ELR (cell line): Measurements from ENCODE around the gene CTNND2.

Experiments used
- DNase-seq: peaks from one replicate; pipeline ENCODE4 v3.0.0-alpha.2; 2015; ENCODE audit warnings: low read depth

CTNND2 gene

DNA sequence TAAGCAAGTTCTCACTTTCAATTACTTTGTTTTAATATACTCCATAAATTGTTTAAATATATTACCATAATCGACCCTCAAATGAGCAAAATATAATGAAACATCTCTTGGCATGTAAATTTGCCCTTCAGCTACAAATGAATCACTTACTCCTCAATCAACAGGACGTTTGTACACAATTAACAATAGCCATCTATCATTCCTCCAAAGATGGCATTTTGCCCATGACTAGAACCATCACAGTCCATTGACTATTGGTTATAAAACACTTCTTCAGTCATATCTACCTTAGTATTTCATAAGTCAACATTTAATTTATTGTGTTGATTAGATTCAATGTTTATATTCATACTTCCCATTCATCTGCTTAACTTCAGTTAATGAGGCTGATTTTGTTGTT, 127.2 kb downstream of the CTNND2 start:
- DNase-seq, result no peak

DNA sequence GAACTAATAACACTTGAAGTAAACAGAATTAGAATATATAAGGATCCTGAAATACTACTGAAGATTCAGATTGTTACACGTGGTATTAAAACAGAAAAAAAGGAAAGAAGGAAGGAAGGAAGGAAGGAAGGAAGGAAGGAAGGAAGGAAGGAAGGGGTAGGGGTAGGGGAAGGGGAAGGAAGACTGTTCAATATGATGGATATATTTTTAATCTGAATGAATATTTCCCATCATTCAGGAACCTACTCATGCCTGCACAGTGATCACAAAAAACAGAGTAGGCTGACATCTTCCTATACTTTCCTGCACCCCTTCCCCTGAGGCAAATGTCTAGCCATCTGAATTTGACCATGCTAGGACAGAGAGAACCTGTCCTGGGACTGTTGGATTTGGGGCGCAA, 133.9 kb downstream of the CTNND2 start:
- DNase-seq, result no peak

DNA sequence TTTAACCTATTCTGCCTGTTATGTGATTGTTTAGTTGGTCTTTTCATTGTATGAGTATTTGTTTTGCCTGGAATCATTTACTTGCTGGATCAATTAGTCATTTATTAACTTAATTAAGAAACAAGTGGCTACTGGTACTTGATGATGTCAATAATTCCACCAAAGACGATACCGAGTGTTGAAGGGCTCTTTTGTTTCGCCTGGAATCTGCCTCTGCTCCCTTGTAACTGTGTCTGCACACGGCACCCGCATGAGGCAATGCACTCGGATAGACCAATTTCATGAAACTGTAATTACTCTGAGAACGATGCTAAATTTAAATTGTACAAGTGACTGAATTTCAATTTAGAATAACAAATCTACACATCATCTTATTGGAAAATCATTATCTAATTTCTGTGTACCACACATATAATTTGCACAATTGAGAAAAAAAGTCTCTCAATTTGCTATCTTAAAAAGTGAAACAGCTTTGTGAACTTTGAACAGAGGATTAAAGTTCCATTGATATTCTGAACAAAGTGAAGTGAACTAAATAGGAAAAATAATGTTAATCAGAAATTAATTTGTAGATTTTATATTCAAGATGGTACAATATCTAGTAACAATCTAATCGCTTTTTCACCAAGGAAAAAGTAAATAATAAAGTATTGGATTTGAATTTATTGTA, 143.2 kb downstream of the CTNND2 start:
- DNase-seq, result no peak

DNA sequence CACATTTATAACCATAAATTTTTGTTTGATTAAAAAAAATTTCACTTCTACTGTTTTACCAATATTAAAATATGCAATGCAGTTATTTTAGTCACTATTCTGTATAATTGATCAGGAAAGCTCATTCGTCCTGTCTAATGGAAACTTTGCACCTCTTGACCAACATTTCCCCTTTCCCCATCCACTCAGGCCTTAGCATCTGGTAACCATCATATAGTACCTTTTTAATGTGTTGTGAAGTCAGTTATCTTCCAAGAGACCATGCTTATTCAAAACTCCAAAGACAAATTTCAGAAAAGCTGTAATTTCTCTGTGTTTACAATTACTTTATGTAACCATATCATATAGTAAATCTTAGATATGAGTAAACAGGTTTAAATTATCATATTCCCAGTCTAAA, 145.9 kb downstream of the CTNND2 start:
- DNase-seq, result no peak

DNA sequence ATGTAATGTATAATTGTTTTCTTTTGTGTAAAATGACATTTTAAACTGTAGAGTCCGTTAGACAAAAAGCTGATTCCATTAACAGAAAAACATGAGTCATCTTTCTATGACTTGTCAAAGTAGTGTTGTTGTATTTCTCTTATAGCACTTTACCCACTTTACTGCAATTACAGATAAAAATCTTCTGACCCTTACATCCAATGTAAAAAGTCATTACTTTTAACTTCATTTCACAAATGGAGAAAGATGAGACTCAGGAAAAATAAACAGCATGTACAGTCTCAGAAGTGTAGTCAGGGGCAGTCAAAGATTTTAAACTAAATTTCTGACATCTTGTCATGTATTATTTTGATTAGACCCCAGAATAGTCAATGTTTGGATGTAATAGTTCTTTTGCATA, 146.6 kb downstream of the CTNND2 start:
- no peak for DNase-seq

DNA sequence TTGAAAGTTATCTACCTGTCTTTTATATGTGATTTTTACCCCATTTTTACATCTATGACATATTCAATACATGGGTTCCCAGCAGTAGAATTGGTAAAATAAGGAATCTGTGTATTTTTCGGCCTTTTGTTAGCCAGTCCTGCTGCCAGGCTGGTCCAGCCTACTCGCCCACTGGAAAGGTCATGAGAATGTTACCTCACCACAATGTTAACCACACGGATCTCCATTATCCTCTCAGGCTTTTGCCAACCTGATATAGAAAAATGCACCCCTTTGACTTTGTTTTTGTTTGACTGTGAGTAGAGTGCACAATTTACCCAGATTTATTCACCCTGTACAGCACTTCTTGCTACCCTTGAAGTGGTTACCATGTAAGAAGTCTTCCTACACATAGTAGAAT, 167.2 kb downstream of the CTNND2 start:
- no peak for DNase-seq

DNA sequence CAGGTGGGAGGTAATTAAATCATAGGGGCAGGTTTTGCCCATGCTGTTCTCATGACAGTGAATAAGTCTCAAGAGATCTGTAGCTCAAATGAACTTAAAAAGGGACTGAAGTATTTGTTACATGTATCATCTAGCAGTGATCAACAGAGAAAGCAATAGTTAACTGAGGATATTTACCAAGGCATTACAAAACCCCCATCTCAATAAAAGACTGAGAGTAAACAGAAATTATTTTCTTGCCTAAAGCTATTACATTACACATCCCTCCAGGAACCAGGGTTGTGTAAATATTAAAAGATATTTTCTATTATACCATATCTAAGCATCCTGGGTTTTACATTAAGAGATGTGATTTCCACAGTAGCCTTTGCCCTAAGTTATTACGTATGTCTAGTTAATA, 169.9 kb downstream of the CTNND2 start:
- DNase-seq, result no peak

DNA sequence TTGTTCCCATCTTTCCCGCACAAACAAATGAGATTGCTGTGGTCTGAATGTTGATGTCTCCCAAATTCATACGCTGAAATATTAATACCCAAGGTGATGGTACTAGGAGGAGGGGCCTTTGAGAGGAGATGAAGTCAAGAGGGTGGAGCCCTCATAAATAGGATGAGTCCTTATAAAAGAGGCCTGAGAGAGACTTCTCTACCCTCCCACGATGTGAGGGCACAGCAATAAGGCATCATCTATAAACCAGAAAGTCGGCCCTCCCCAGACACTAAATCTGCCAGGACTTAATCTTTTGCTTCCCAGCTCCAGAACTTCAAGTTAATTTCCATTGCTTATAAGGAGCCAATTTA, 170.4 kb downstream of the CTNND2 start:
- no peak for DNase-seq

DNA sequence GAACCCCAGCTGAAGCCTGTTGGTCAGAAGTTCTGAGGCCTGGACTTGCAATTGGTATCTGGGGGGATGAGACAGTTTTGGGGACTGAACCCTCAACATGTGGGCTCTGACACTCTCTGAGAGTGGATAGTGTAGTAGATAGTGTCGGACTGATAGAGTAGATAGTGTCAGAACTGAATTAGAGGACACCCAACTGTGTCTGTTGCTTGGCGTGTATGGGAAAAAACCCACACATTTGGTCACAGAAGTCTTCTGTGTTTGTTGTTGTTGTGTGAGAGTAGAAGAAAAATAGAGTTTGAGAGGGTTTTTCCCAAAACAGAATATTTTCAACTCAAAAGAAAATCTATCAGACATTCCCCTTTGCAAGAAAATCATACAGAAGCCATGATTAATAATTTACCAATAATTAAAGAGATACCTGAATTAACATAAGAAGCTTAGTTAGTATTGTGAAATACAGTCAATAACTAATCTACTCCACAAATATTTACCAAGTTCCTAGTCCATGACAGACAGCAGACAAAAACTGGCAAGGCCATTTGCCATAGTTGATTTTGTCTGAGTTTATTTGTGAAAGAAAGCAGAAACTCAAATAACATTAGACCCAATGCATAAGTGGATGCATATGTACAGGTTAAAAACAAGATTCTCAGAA, 170.9 kb downstream of the CTNND2 start:
- DNase-seq, result no peak

DNA sequence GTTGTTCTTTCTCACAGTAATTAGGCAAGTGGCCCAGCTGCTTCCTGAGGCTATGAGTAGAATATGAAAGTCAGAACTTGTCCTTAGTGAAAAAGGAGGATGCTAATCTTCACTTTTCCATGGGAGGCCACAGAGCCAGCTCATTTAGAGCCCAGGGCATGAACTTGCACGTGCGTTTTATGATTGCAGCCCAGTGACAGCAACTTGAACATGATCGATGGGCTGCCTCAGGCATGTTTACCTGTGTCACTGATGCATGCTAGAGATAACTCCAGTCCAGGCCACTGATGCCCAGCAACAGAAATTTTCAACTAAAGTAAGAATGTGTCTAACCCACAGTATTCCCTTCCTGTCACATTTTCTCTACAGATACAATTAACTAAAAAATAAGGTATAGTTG, 179.3 kb downstream of the CTNND2 start:
- DNase-seq, result no peak

DNA sequence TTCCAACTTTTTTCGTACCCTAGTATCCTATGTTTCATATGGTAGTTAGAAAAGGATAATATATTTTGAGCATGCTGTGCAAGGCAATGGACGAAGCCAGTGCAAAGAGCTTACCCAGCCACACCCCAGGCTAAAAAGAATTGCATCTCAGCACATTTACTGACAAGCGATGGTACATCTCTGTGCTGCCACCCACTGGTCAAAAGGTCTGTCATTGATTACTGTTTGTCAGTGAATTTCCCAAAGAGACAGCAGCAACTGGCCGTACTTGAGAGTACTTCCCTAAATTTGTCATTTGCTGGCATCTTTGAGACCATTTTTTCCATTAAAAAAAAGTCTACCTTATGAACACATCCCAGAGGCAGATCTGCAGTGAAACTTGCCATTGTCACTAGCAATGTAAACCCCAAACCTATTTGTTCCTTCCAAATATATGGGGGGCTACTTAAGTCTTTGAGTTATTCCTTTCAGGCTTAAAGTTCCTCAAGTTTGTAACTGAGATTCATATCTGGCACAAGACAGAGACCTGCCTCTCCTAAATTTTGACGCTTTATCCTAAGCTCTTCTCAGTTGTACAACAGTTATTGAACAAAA, 184.3 kb downstream of the CTNND2 start:
- DNase-seq, result peak; percentile 47

DNA sequence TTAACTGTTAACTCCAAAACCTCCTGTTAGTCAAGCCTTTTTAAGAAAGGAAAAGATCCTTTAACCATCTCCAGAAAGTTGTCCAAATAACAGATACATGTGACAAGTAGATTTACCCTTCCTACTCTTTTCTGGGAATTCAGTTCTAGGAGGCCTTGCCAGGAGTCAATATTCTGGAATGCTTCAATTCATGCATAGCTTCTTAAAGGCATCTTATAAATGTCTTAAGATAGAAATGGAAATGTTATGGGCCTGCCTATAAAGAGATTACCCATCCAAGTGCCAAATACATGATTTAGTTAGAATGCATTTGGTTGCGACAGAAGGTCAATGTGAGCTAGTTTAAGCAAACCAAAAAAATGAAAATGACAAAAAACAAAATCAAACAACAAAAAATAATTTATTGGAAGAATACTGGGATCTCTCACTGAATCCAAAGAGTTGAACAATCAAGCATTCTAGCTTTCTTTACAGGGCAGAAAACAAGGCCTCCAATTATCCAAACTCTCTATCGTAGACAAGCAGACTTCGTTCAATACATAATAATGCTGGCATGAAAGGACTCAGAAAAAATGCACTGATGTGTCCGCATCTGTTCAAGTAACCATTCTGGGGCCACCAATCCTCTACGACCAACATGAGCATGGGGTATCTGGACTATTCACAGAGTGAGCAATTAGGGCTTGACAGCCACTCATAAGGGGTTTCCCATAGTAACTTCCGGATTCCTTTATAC, 188.6 kb downstream of the CTNND2 start:
- DNase-seq, result no peak

DNA sequence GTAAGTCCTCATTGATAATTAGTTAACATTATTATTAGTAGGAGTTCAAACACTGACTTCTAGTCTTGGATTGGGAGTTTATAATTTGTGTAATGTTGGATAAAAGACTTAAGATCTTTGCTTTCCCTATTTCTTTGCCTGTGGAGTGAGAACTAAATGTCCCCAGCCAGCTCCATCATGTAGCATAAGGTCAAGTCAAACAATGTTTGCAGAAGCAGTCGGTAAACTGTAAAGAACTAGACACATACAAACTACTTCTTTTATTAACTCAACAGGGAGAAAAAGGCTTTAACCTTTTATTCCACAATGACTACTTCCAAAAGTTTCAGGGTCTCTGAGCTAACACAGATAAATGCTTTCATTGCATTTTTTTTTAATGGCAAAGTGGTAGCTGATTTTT, 192.3 kb downstream of the CTNND2 start:
- DNase-seq, result no peak

DNA sequence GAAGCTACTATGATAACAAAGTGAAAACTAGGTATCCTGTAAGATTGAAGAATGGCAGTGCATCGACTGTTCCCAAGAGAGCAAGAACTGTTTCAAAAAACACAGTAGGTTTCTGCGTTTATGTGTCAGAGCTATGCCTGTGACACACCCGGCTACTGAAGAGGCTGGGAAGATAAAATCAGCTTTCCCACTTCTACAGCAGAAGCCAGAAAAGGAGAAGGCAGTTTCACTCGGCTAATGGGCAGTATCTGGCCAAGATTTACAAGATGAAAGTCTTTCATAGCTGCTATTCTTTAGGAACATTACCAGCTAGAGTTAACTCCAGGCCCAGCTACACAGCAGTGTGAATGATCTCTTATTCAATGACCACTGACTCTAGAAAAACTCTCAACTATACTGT, 195.2 kb downstream of the CTNND2 start:
- DNase-seq, result no peak

DNA sequence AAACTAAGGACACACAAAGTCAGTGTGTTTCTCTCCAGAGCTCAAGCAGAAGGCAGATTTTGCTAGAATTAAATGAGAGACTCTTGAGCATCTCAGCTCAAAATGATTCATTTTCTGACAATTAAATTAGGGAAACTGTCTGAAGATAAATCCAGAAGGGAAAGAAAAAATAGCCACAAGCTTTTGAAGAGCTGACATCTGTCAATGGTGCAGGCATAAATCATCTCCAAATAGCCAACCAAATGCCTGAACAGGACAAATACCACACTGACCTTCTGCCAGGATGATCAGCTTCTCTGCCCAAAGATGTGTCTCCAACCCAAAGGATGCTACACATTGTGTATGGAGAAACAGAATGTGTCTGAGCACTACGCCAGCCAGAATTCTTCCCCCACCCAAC, 199.3 kb downstream of the CTNND2 start:
- DNase-seq, result no peak

DNA sequence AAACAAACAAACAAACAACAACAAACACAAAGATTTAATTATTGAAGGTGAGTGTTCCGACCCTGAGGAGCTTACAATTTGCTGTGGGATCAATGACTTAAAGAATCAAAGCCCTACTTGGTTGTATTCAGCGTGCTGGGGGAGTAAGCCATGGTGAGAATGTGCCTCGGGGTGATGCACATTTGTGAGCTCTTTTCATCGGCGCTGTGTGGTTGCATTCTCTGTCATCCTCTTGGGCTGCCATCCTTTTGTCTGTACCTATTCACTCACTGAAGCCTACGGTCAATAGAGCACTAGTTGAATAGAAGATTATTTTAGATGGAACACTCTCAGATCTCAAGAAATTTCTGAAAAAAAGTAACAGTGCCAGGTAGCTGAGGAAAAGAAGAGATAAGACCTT, 203.9 kb downstream of the CTNND2 start:
- DNase-seq, result no peak

DNA sequence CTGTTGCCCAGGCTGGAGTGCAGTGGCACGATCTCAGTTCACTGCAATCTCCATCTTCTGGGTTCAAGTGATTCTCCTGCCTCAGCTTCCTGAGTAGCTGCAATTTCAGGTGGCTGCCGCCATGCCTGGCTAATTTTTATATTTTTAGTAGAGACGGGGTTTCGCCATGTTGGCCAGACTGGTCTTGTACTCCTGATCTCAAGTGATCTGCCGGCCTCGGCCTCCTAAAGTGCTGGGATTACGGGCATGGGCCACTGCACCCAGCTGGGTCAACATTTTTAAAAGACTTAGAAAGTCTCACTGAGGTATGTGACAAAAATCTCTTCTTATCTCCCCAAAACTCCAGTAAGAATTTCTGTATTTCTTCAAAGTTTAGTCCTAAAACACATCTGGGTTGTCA, 211.6 kb downstream of the CTNND2 start:
- DNase-seq, result no peak

DNA sequence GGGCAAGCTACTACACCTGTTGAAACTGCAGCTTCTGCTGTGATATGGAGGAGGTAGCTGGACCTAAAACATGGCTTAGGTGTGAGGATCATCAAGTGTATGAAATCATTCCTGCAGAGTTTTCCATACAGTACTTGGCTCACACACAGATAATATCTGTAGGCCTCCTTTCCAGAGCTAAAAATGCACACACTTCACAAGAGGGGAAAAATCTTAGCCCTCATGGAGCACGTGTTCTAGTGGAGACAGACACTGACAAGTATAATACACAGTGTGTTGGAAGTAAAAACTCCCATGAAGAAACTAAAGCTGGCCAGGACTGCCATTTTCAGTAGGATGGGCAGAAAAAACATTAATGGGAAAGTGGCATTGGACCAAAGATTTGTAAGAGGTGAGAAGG, 216.7 kb downstream of the CTNND2 start:
- no peak for DNase-seq

DNA sequence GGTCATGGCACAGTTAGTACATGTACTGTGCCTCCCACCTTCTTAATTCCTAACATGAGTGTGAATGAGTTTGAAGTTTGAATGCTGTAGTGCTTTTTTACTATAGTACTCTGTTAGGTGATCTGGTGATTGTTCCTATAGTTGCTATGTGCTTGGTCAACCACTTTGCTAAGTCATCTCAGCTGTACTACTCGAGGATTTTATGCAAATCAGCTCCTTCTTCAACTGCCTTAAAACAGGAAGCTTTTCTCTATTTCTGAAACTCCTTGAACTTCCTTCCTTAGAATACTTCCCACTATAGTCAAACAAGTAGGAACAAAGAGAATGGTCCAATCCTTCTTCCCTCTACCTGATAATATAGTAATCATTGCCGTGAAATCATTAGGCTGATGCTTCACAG, 219.6 kb downstream of the CTNND2 start:
- DNase-seq, result no peak

DNA sequence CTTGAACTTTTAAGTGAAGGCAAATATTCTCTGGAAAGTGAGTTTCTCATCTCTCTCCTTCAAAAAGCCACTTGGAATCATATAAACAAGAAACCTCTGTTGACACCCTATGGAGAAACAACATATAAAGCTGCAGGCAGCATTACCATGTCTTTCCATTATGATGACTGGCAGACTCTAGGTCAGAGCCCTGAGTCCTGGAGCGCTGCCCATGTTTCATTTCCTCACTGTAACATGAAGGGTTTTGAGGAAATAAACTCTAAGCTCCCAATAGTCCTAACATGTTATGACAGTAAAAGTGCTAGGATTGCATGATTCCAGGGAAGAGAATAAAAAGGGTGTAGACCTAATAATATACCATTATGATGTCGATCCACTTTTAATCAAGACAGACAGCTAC, 220.6 kb downstream of the CTNND2 start:
- no peak for DNase-seq

DNA sequence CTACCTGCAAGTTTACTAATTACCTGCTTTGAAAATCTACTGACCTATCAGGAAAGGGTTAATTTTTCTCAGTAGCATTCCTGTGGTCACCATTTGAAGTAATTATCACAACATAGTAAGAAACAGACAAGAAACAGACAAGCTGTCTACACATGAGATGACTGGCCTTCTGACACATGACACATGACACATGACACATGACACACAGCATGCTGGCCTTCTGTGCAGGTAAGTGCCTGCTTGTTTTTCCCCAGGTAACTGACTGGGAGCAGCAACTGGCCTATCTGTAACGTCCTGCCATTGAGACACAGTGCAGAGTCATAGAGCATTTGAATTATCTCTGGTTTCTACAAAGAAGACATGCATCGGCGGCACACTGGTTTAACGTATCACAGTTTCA, 222.4 kb downstream of the CTNND2 start:
- no peak for DNase-seq

DNA sequence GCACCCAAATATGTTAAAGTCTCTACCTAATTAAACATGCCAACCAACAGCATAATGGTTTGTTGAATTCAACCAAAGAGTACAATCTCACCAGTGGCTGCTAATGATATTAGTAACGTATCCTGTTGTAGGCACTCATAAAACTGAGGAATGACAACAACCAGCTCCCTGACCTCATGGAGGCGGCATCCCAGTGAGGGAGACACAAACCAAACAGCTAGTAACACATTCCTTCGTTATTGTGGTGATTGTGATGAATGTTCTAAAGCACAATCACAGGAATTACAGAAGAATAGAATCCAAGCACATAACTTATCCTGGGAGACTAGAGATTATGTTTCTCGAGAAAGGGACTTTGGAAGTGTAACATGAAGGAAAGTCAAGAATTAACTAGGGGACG, 224.6 kb downstream of the CTNND2 start:
- DNase-seq, result no peak

DNA sequence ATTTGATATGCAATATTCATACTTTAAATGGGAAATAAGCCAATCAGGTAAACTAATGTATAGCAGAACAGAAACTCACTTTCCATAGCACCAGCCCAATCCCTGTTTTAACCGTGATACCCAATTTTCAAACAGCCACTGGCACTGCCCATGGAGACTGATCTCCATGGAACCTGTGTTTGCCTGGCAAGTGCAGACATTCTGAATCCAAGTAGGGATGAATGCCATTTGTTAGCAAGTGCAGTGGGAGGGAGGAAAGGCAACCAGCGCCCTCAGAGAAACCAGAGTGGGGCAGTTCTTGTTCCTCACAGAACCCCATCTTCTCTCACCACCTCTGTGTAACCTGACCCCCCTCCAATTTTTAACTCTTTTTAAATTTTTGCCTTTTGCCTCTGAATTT, 229.1 kb downstream of the CTNND2 start:
- DNase-seq, result no peak
